Astrocyte of the spinal cord (primary cell): ENCODE results near the gene RPL7A.

Experiments
- DNase-seq: peaks from one replicate; pipeline ENCODE4 v3.0.0; 2011; ENCODE audit warnings: low read depth, low spot score
- H3K4me3 ChIP-seq: 2 replicates; pipeline ENCODE4 v1.5.1; 2011; ENCODE audit warnings: low read depth, mild to moderate bottlenecking, low read length, moderate library complexity
- in situ Hi-C: cut with HindIII; loops from 2 replicates; pipeline ENCODE4 v1.10.0; 2017; ENCODE audit warnings: low sequenced_read_pairs
- TF ChIP-seq, protein P1 (sequence below): IDR thresholded peaks from 2 replicates; pipeline ENCODE4 v1.5.1; 2012; ENCODE audit warnings: low read depth, mild to moderate bottlenecking, low read length, inconsistent platforms

RPL7A gene

DNA sequence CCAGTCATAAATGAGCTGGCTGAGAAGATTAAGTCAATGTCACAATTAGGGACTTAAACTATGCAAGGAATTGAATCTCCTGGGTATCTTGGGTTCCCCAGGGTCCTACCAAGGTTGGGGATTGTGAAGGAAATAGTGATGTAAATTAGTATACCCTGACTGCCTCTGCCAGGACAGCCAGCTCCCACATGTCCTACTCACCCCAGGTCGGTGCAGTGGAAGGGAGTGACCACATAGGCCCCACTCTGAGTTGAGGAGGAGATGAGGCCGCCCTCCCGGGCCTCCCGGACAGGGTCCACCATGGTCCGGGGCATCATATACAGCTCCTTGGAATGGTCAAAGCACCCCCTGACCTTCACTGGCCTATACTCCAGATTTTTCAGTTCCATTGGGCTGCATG, 5.5 kb downstream of the RPL7A start:
- no peak overlapping the region for H3K4me3 ChIP-seq
- in situ Hi-C loops = no loop called here
- TF ChIP-seq, protein P1, sequence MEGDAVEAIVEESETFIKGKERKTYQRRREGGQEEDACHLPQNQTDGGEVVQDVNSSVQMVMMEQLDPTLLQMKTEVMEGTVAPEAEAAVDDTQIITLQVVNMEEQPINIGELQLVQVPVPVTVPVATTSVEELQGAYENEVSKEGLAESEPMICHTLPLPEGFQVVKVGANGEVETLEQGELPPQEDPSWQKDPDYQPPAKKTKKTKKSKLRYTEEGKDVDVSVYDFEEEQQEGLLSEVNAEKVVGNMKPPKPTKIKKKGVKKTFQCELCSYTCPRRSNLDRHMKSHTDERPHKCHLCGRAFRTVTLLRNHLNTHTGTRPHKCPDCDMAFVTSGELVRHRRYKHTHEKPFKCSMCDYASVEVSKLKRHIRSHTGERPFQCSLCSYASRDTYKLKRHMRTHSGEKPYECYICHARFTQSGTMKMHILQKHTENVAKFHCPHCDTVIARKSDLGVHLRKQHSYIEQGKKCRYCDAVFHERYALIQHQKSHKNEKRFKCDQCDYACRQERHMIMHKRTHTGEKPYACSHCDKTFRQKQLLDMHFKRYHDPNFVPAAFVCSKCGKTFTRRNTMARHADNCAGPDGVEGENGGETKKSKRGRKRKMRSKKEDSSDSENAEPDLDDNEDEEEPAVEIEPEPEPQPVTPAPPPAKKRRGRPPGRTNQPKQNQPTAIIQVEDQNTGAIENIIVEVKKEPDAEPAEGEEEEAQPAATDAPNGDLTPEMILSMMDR = no peak
- no peak for DNase-seq

GRCh38 chr9:133354766-133355165, 6.7 kb downstream of the RPL7A start:
- TF ChIP-seq, protein P1 = no peak
- in situ Hi-C loops = no loop called here
- H3K4me3 ChIP-seq = no peak overlapping the region
- no peak for DNase-seq

DNA sequence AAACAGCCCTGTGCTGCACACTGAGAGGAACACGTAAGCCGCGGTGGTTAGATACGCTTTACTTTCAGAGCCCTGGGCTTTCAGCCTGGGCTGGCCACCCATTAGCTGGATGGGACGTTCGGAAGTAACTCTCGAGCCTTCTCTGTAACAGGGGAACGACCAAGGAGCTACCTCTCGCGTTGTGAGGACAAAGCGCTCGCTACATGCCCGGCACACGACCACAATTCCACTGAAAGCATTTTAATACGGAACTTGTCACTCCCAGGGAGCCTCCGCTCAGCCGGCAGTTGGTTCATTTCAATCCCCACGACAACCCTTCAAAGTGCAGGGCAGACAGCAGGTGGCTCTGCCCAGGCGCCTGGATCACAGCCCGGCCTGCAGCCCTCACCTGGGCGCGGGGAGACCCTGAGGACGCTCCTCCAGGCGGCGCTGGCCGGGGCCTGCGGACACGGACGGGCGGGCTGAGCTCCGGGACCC, 7.9 kb downstream of the RPL7A start:
- TF ChIP-seq, protein P1 = peak; percentile 15
- DNase-seq = no peak
- in situ Hi-C loops = no loop called here

GRCh38 chr9:133356391-133357091, 8.5 kb downstream of the RPL7A start, which contains the start of the genes SURF1 and SURF2:
Gene SURF1, minus strand, starts transcription at chr9:133356487. Its CDS starts 34 bp downstream, at chr9:133356453.
Gene SURF2, plus strand, starts transcription at chr9:133356550. Its CDS starts 43 bp downstream, at chr9:133356593.
- in situ Hi-C loops = no loop called here
- peak; percentile 76 for DNase-seq
- peak within 1 kb of the TSS; percentile 81 for H3K4me3 ChIP-seq
- TF ChIP-seq, protein P1 = peak; percentile 12

More for the DNA sequence above, 7.9 kb downstream of the RPL7A start:
- H3K4me3 ChIP-seq = peak overlapping the region; percentile 81

DNA sequence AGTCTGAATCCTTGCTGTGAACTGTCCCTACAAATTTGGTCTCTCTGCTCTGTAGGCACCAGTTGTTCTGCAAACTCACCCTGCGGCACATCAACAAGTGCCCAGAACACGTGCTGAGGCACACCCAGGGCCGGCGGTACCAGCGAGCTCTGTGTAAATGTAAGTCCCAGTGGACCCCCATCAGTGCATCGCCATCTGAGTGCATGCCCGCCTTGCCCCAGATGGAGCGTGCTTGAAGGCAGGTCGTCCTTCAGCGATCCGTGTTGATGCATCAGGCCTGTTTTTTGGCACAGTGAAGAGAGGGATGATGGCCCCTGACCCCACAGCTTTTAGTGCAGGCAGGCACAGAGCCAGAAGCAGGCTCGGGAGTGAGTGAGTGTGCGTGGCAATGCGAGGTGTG, 9.6 kb downstream of the RPL7A start:
- no peak overlapping the region for H3K4me3 ChIP-seq
- no peak for DNase-seq
- TF ChIP-seq, protein P1 = no peak
- in situ Hi-C loops = no loop called here

- no peak for DNase-seq
- in situ Hi-C loops = no loop called here
- TF ChIP-seq, protein P1 = peak; percentile 30
- H3K4me3 ChIP-seq = no peak overlapping the region
Observed at GRCh38 chr9:133359399-133360175, 11.6 kb downstream of the RPL7A start.
